Stimulated activated CD8-positive, alpha-beta memory T cell treated with anti-CD3 and anti-CD28 coated beads, Interleukin-7, amount 100 ng/mL, for 4 hours (primary cell): ENCODE results near the gene CLCNKA.
"Not testable (repeated sequence)": the region's sequence is repeated elsewhere in the genome, so short reads cannot be mapped to it uniquely, and the experiment has no call there.

Experiments used
- DNase-seq, 2 donors: peaks; one replicate each; pipeline ENCODE4 v3.0.0-alpha.2; 2020; ENCODE audit warnings: low read depth in 2 of 2

Gene CLCNKA

DNA sequence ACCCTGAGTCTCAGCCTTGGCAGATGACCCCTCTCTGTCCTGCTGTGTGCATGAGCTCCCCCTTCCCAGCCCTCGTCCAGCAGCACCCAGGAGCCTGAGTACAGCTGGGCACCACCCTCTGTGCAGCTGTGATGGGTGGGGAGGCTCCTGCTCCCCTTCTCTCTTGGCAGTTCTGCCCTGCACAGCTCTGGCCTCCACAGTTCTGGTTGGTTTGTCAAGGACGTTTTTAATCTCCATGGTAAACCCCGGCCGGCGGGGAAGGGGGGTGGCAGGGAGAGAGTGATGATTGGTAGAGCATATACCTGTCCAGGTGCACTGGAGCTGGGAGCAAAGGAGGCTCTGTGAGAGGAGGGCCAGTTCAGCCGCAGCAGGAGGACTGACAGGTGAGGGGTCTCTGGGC, at the start of gene CLCNKA:
Gene CLCNKA (plus strand): TSS at position 356 of the 400 bp plus-strand sequence. CDS start 584 bp downstream, outside the sequence.
- DNase-seq, result no peak

GRCh38 chr1:15972409-15972808, 49.4 kb upstream of the CLCNKA start:
- DNase-seq, result no peak

DNA sequence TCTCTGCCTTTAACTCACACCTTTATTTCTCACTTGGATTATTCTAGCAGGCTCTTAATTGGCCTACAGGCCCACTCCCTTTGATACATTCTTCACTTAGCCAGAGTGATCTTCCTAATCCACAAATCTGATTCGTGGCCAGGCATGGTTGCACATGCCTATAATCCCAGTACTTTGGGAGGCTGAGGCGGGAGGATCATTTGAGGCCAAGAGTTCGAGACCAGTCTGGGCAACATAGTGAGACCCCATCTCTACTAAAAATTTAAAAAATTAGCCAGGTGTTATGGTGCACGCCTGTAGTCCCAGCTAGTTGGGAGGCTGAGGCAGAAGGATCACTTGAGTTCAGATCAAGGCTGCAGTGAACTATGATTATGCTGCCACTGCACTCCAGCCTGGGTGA, 48.1 kb upstream of the CLCNKA start:
- DNase-seq, result no peak

DNA sequence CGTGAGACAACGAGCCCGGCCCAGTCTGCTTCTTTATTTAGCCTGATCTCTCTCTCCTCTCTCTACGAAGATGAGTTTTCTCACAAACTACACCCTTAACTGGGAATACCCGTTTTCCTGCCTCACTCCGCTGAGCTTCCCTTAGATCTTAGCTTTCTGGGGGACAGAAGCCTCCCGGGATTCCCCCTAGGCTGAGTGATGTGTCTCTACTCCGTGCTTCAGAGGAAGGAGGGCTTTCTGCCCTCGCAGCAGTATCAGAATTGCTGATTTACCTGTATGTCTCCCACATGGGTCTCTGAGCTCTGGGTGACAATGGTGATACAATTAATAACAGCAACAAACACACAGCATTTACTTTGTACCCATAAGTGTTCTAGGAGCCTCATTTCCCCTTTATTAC, 47.0 kb upstream of the CLCNKA start:
- DNase-seq, result no peak

GRCh38 chr1:15975358-15975804, 46.5 kb upstream of the CLCNKA start:
- peak; percentile 78 to 89 for DNase-seq

GRCh38 chr1:15975805-15976680, 45.8 kb upstream of the CLCNKA start, which contains the start of gene ZBTB17:
TSS of gene ZBTB17 (minus strand) at chr1:15976101. CDS start at chr1:15948495, 27,606 bp downstream.
- peak; percentile 93 to 96 for DNase-seq

- not testable (repeated sequence) for DNase-seq
Measured at GRCh38 chr1:15977947-15978346, 43.9 kb upstream of the CLCNKA start.

DNA sequence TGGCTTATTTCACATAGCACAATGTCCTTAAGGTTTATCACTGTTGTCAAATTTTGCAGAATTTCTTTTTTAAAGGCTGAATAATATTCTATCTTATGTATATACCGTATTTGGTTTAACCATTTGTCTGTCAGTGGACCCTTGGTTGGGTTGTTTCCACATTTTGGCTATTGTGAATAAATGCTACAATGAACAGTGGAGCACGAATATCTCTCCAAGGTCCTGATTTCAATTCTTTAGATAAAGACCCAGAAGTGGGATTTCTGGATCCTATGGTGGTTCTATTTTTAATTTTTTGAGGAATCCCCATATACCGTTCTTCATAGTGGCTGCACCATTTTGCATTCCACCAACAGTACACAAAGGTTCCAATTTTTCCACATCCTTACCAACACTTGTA, 40.2 kb upstream of the CLCNKA start:
- no peak for DNase-seq

- DNase-seq, result no peak
Measured at GRCh38 chr1:15983275-15983674, 38.6 kb upstream of the CLCNKA start.

- DNase-seq, result no peak
Measured at GRCh38 chr1:15985611-15986297, 36.1 kb upstream of the CLCNKA start.

DNA sequence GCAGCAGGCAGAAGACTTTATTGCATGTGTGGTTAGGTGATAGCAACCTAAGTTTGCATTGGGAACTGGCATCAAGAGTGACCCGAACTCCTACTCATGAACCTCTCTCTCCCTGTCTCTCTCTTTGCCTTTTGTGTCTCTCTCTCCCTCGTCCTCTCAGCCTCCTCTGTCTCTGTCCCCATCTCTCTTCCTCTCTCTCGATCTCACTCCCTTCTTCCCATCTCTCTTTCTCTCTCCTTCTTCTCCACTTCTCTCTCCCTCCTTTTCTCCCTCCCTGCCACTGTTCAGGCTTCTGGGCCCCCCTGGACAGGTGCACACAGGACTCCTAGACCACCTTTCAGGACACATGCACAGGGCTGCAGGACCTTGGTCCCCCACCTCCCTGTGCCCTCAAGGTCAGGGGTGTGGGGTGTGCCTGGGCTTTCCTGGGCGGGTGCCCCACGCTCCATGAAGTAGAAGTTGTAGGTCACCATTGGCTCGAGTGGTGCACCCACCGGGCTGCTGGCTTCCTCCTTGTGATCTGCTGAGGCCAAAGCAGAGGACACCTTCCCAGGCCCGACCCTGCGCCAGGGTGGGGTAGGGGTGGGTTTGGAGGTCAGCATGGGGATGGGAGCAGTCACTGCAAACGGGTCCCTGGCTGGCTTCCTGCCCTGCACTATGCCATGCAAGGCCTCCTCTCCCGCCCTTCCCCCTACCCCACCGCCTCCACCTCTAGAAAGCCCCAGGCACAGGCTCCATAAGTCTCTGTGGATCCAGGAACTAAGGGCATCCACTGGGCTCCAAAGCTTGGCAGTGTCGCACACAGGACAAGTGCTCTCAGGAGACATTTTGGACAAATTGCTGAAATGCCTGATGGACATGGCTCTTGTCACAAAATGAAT, 32.7 kb upstream of the CLCNKA start:
- no peak for DNase-seq

GRCh38 chr1:15989776-15990175, 32.1 kb upstream of the CLCNKA start:
- DNase-seq, result no peak

DNA sequence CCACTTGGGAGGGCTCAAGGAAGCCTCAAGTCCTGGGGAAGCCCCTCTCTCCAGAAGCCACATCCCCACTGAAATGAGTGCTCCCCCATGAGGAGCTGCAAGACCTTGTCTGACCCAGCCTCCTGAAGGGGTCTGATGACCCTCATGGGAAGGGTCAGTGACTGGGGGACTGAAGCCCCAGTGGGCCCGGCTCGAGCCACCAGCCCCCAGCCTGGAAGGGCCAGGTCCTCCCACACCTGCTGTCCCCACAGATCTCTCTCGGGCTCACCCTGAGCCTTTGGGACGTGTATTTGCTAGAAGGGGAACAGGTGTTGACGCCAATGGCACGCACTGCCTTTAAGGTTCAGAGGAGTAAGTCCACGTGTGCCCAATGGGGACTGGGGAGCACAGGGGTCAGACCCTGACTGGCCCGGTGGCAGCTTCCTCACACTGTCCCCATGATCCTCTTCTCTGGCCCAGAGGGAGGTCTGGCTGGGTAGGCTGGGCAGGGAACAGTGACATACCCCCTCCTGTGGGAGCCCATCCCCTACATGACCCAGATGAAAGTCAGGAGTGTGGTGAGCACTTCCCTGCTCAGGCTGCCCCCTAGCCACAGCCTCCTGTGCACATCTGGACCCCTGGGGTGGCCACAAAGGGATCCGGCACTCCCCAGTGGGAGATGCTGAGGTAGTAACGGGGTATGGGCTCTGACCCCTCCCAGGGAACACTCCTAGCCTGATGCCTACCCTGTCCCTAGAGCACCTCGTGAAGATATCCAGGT, 30.2 kb upstream of the CLCNKA start:
- DNase-seq, result no peak

- DNase-seq, result no peak
Measured at GRCh38 chr1:15992187-15992553, 29.7 kb upstream of the CLCNKA start.

DNA sequence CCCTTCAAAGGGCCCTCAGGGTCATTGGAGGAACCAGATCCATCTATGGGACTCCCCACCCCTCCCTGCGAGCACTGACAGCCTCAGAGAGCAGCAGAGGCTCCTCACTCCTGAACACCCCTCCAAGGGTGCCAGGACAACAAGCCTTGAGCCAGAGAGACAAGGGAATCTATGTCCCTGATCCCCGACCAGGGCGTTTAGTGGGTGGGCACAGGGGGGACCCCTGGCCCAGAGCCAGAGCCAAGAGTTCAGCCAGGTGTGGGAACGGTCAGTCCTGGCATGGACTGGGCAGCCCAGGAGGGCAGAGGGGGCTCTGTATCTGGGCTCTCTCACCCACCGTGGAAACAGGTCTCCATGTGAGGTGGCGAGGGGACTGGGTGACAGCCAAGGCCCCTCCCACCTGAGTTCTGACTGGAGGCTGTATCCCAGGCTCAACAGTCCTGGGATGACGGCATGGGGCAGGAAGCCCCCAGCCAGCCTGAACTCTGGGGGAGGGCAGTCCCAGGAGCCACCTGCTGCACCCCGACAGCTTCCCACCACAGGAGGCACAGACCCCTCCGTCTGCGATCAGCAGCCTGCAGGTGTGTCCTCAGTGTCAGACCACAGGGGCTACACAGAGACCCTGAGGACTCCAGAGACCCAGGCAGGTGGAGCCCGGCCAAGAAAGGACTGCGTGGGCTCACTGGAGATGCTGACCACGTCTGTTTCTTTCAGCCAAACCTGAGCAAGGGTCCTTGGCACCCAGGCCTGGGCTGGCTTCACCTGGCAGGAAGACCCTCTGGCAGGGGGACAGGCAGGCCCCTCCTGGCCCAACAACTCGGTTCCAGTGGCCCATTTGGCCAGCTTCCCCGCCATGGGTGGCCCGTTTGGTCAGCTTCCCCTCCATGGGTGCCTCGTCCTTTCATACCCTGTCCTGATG, 29.0 kb upstream of the CLCNKA start:
- DNase-seq, result no peak

- DNase-seq, result no peak
Measured at GRCh38 chr1:15993666-15994065, 28.2 kb upstream of the CLCNKA start.

DNA sequence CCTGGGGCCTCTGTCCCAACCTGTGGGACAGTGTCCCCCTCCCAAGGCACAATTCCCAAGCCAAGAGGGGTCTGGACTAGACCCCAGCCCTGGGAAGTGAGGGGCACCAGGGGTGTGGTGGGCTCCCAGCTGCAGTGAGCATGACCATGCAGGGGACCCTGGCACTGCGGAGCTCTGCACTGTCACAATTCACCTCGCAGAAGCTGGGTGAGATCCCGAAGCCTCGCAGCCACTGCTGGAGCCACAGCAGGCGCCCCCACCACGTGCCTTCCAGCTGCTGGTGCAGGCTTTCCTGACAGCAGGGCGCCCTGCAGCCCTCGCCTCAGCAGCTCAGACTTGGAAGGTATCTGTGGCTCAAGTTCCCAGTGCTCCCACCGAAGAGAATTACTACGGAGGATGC, 27.8 kb upstream of the CLCNKA start:
- DNase-seq, result no peak

- DNase-seq, result peak in 1 of 2 donors; percentile 21
Measured at GRCh38 chr1:15994590-15995351, 27.1 kb upstream of the CLCNKA start.

GRCh38 chr1:15997076-15997585, 24.7 kb upstream of the CLCNKA start:
- no peak for DNase-seq
